A673 (cell line): ENCODE data around the gene TMEM183A. TPM values are rescaled to one million over a fixed set of nuclear protein-coding genes. Genes with fewer than 3 reads are reported as not detected.

ENCODE experiments used
- BruUV-seq: library from RNA; stranded (reverse); fragments of 400-500 nt; replicated peaks from 2 replicates; lab custom pipeline; 2021; lab: Mats Ljungman, UMichigan
- CTCF ChIA-PET: fragments of 300-600 bp; sonication (Branson Sonifier 250); formaldehyde crosslinking; loops from one replicate; lab custom pipeline; 2022; ENCODE audit warnings: antibody characterized with exemption; lab: Charles Lee
- POLR2A ChIA-PET: fragments of 300-600 bp; sonication (Branson Sonifier 250); formaldehyde crosslinking; loops from one replicate; lab custom pipeline; 2022; ENCODE audit warnings: antibody characterized with exemption; ENCODE audit not compliant: low non-redundant PET; lab: Charles Lee
- DNase-seq: peaks from one replicate; pipeline ENCODE4 v3.0.0-alpha.2; 2015; ENCODE audit warnings: low spot score
- H3K27ac ChIP-seq: fragments of 200-600 bp; sonication (generic); 2 replicates; pipeline ENCODE4 v1.5.1; 2016; ENCODE audit warnings: mixed run types, low read depth, mild to moderate bottlenecking, mixed read lengths, antibody characterized with exemption, low read length; ENCODE audit not compliant: poor library complexity, severe bottlenecking
- H3K27me3 ChIP-seq: fragments of 200-600 bp; sonication (generic); replicated peaks from 2 replicates; pipeline ENCODE4 v1.6.1; 2017; ENCODE audit warnings: mixed run types, low read depth, mild to moderate bottlenecking, mixed read lengths, antibody characterized with exemption, low read length; ENCODE audit not compliant: insufficient read depth, poor library complexity
- H3K36me3 ChIP-seq: fragments of 200-600 bp; sonication (generic); 2 replicates; pipeline ENCODE4 v1.6.1; 2016; ENCODE audit warnings: mixed run types, mild to moderate bottlenecking, mixed read lengths, antibody characterized with exemption, low read length; ENCODE audit not compliant: insufficient read depth, poor library complexity, severe bottlenecking
- H3K4me1 ChIP-seq: fragments of 200-600 bp; sonication (generic); 2 replicates; pipeline ENCODE4 v1.6.1; 2017; ENCODE audit warnings: mixed run types, mild to moderate bottlenecking, mixed read lengths, antibody characterized with exemption, low read length; ENCODE audit not compliant: insufficient read depth, poor library complexity, severe bottlenecking
- H3K4me3 ChIP-seq: fragments of 200-600 bp; sonication (generic); 2 replicates; pipeline ENCODE4 v1.5.1; 2016; ENCODE audit warnings: low read depth, mixed run types, mild to moderate bottlenecking, mixed read lengths, low read length; ENCODE audit not compliant: poor library complexity, severe bottlenecking
- H3K9me3 ChIP-seq: fragments of 200-600 bp; sonication (generic); 2 replicates; pipeline ENCODE4 v1.6.1; 2016; ENCODE audit warnings: mixed run types, low read depth, mild to moderate bottlenecking, mixed read lengths, antibody characterized with exemption, low read length; ENCODE audit not compliant: poor library complexity, severe bottlenecking
- CTCF ChIP-seq: fragments of 300-800, 200-600 bp; sonication (generic); conservative IDR thresholded peaks from 2 replicates; pipeline ENCODE4 v1.5.1; 2017; ENCODE audit warnings: low read depth, mild to moderate bottlenecking, antibody characterized with exemption, low read length, moderate library complexity, mixed read lengths
- EZH2 ChIP-seq: fragments of 200-600 bp; sonication (generic); IDR thresholded peaks from 2 replicates; pipeline ENCODE4 v1.6.1; 2017; ENCODE audit warnings: borderline replicate concordance, low read depth, mild to moderate bottlenecking, mixed read lengths, antibody characterized with exemption, low read length; ENCODE audit not compliant: poor library complexity, severe bottlenecking
- intact Hi-C: fragments of 100-400 bp; cut with micrococcal nuclease; formaldehyde crosslinking; loops from one replicate; pipeline ENCODE4 v1.10.0; 2022; ENCODE audit not compliant: unreplicated experiment
- total RNA-seq: library from RNA; stranded (reverse); gene quantifications from 2 replicates; pipeline ENCODE4 v1.2.3, GENCODE V29; 2021

Gene TMEM183A
- total RNA-seq, 1 experiment from 2014 or later: 65.1 TPM

- no TSS peak for BruUV-seq
- ChIA-PET POLR2A (interaction anchor here (0.7 kb wide), 1 partner anchor 1141 kb away, joined by 5 read pairs; no protein-coding TSS in a partner anchor), CTCF (interaction anchor here (1.5 kb wide), 1 partner anchor 25 kb away, joined by 3 read pairs; no protein-coding TSS in a partner anchor)
- no peak for DNase-seq
- H3K27ac ChIP-seq: no peak overlapping the region
- H3K27me3 ChIP-seq: no peaks in the 10 kb centered on the region
- TF ChIP-seq CTCF (no peak), EZH2 (no peak)
- intact Hi-C loops: no loop called here
- peak overlapping the region; percentile 93 for H3K4me3 ChIP-seq
- no peaks in the 10 kb centered on the region for H3K36me3 ChIP-seq
- no peaks in the 10 kb centered on the region for H3K9me3 ChIP-seq
- H3K4me1 ChIP-seq: peaks cover 5% of the 10 kb centered on the region
These were observed 39.4 kb upstream of the TMEM183A start for GRCh38 chr1:202967684-202968281.

GRCh38 chr1:202968351-202968750 is 38.8 kb upstream of the TMEM183A start:
- Histone ChIP-seq H3K9me3 (no peaks in the 10 kb centered on the region), H3K27ac (no peak overlapping the region), H3K4me3 (peak overlapping the region; percentile 93), H3K4me1 (peaks cover 5% of the 10 kb centered on the region), H3K36me3 (no peaks in the 10 kb centered on the region), H3K27me3 (peaks cover 1% of the 10 kb centered on the region)
- intact Hi-C loops: no loop called here
- no TSS peak for BruUV-seq
- ChIA-PET CTCF (interaction anchor here (1.5 kb wide), 1 partner anchor 24 kb away, joined by 3 read pairs; no protein-coding TSS in a partner anchor), POLR2A (no interaction called here)
- TF ChIP-seq CTCF (no peak), EZH2 (no peak)
- DNase-seq: no peak

DNA sequence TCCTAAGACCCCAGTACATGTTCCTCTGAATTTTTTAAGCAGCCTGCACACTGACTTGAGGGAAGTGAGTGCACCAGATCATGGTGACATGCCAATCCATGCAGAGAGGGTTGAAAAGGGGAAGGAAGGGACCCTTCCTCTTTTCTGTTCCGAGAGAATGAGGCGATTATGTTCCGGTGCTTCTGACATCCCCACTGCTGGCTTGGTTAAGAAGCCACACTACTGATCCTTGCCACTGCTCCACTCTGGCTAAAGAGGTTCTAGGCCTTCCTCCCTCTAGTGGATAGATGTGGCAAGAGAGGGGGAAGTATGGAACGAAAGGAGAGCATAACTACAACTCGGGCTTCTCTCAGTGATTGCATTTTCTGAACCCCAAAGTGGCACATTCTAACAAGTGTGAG is 38.3 kb upstream of the TMEM183A start:
- no TSS peak for BruUV-seq
- ChIA-PET CTCF (no interaction called here), POLR2A (no interaction called here)
- no peak overlapping the region for H3K27ac ChIP-seq
- H3K27me3 ChIP-seq: peaks cover 6% of the 10 kb centered on the region
- peaks cover 5% of the 10 kb centered on the region for H3K4me1 ChIP-seq
- no peaks in the 10 kb centered on the region for H3K9me3 ChIP-seq
- H3K4me3 ChIP-seq: no peak overlapping the region
- no peaks in the 10 kb centered on the region for H3K36me3 ChIP-seq
- TF ChIP-seq EZH2: no peak
- peak; percentile 73 for TF ChIP-seq CTCF
- DNase-seq: peak; percentile 77
- intact Hi-C loops: no loop called here
